ENCODE measurements around the gene TREM1. TPM values are rescaled to one million over a fixed set of nuclear protein-coding genes. Genes with fewer than 3 reads are reported as not detected.

Gene TREM1
- total and polyA plus RNA-seq, 7 experiments from 2014 or later, result 15.9 to 251 TPM; not detected in 5

- no peaks in the 10 kb centered on the region for H3K9me3 Mint-ChIP-seq
- peaks cover 31 to 43% of the 10 kb centered on the region in 2 donors for H3K4me1 ChIP-seq (ENCODE audit: control insufficient read depth in 2 of 2, insufficient read depth in 2 of 2, low read length in 2 of 2)
- no peaks in the 10 kb centered on the region for H3K36me3 ChIP-seq (ENCODE audit: control insufficient read depth in 2 of 3, insufficient read depth in 3 of 3, low read length in 3 of 3)
- H3K27me3 Mint-ChIP-seq, result peaks cover 0 to 22% (median 4%) of the 10 kb centered on the region in 5 donors
- peaks cover 24 to 62% (median 51%) of the 10 kb centered on the region in 7 donors for H3K4me1 Mint-ChIP-seq
- H3K27me3 ChIP-seq (ENCODE audit: control insufficient read depth in 2 of 2, insufficient read depth in 2 of 2, low read length in 2 of 2), result no peaks in the 10 kb centered on the region
- POLR2A ChIA-PET, result no interaction called here
- intact Hi-C loops (cut with micrococcal nuclease), result no loop called here
- H3K4me3 Mint-ChIP-seq, result peak overlapping the region in 3 of 10 donors; percentile 43 to 57 (median 49)
- no peak overlapping the region for H3K27ac ChIP-seq (ENCODE audit: low read depth, low read length)
- DNase-seq, result no peak
- CTCF ChIA-PET, result interaction anchor here (1.2 to 2.7 kb wide), 2 partner anchors 13 to 36 kb away, joined by 3 to 11 read pairs; no protein-coding TSS in a partner anchor
- H3K9me3 ChIP-seq (ENCODE audit: control insufficient read depth in 2 of 3, low read length in 3 of 3), result no peaks in the 10 kb centered on the region
- peak overlapping the region in 5 of 9 donors; percentile 18 to 75 (median 39) for H3K27ac Mint-ChIP-seq
- no peak overlapping the region for H3K4me3 ChIP-seq (ENCODE audit: low read length)
- ATAC-seq, result no peak
- no peaks in the 10 kb centered on the region for H3K36me3 Mint-ChIP-seq
Measured at GRCh38 chr6:41332241-41332640, 45.8 kb upstream of the TREM1 start.

- Histone ChIP-seq H3K27me3 (ENCODE audit: control insufficient read depth in 2 of 2, insufficient read depth in 2 of 2, low read length in 2 of 2) (no peaks in the 10 kb centered on the region), H3K27ac (ENCODE audit: low read depth, low read length) (no peak overlapping the region), H3K4me3 (ENCODE audit: low read length) (no peak overlapping the region), H3K36me3 (ENCODE audit: control insufficient read depth in 2 of 3, insufficient read depth in 3 of 3, low read length in 3 of 3) (no peaks in the 10 kb centered on the region), H3K9me3 (ENCODE audit: control insufficient read depth in 2 of 3, low read length in 3 of 3) (no peaks in the 10 kb centered on the region), H3K4me1 (ENCODE audit: control insufficient read depth in 2 of 2, insufficient read depth in 2 of 2, low read length in 2 of 2) (peaks cover 31 to 43% of the 10 kb centered on the region in 2 donors)
- no peak for DNase-seq
- ATAC-seq, result no peak
- Mint-ChIP-seq H3K4me1 (peaks cover 24 to 59% (median 50%) of the 10 kb centered on the region in 7 donors), H3K9me3 (no peaks in the 10 kb centered on the region), H3K36me3 (no peaks in the 10 kb centered on the region), H3K27ac (peak overlapping the region in 7 of 9 donors; percentile 9 to 78 (median 68)), H3K4me3 (peak overlapping the region in 2 of 10 donors; percentile 19 to 49), H3K27me3 (peaks cover 0 to 26% (median 4%) of the 10 kb centered on the region in 5 donors)
- intact Hi-C loops (cut with micrococcal nuclease), result no loop called here
- ChIA-PET CTCF (interaction anchor here (0.7 to 2.7 kb wide), 2 partner anchors 12 to 228 kb away, joined by 3 to 11 read pairs; no protein-coding TSS in a partner anchor), POLR2A (no interaction called here)
Measured at GRCh38 chr6:41331401-41332150, 45.1 kb upstream of the TREM1 start.

GRCh38 chr6:41327177-41327576 is 40.7 kb upstream of the TREM1 start:
- Mint-ChIP-seq H3K27ac (no peak overlapping the region), H3K4me1 (peaks cover 4 to 16% (median 11%) of the 10 kb centered on the region in 7 donors), H3K9me3 (no peaks in the 10 kb centered on the region), H3K36me3 (no peaks in the 10 kb centered on the region), H3K4me3 (no peak overlapping the region), H3K27me3 (peaks cover 10 to 52% (median 16%) of the 10 kb centered on the region in 5 donors)
- Histone ChIP-seq H3K27me3 (ENCODE audit: control insufficient read depth in 2 of 2, insufficient read depth in 2 of 2, low read length in 2 of 2) (no peaks in the 10 kb centered on the region), H3K4me3 (ENCODE audit: low read length) (no peak overlapping the region), H3K36me3 (ENCODE audit: control insufficient read depth in 2 of 3, insufficient read depth in 3 of 3, low read length in 3 of 3) (no peaks in the 10 kb centered on the region), H3K27ac (ENCODE audit: low read depth, low read length) (no peak overlapping the region), H3K9me3 (ENCODE audit: control insufficient read depth in 2 of 3, low read length in 3 of 3) (no peaks in the 10 kb centered on the region), H3K4me1 (ENCODE audit: control insufficient read depth in 2 of 2, insufficient read depth in 2 of 2, low read length in 2 of 2) (peaks cover 5 to 13% of the 10 kb centered on the region in 2 donors)
- ChIA-PET POLR2A (interaction anchor here (0.5 kb wide), 1 partner anchor 11 kb away, joined by 3 read pairs; no protein-coding TSS in a partner anchor), CTCF (interaction anchor here (1.0 kb wide), 1 partner anchor 20 kb away, joined by 3 read pairs; no protein-coding TSS in a partner anchor)
- ATAC-seq (no peak), DNase-seq (no peak)
- intact Hi-C loops (cut with micrococcal nuclease), result no loop called here

- ATAC-seq (no peak), DNase-seq (no peak)
- Histone ChIP-seq H3K9me3 (ENCODE audit: control insufficient read depth in 2 of 3, low read length in 3 of 3) (no peaks in the 10 kb centered on the region), H3K4me3 (ENCODE audit: low read length) (no peak overlapping the region), H3K4me1 (ENCODE audit: control insufficient read depth in 2 of 2, insufficient read depth in 2 of 2, low read length in 2 of 2) (peaks cover 0 to 2% of the 10 kb centered on the region in 2 donors), H3K27me3 (ENCODE audit: control insufficient read depth in 2 of 2, insufficient read depth in 2 of 2, low read length in 2 of 2) (no peaks in the 10 kb centered on the region), H3K36me3 (ENCODE audit: control insufficient read depth in 2 of 3, insufficient read depth in 3 of 3, low read length in 3 of 3) (no peaks in the 10 kb centered on the region), H3K27ac (ENCODE audit: low read depth, low read length) (no peak overlapping the region)
- H3K27ac Mint-ChIP-seq, result no peak overlapping the region
- no peaks in the 10 kb centered on the region for H3K9me3 Mint-ChIP-seq
- CTCF ChIA-PET, result no interaction called here
- POLR2A ChIA-PET, result no interaction called here
- H3K36me3 Mint-ChIP-seq, result no peaks in the 10 kb centered on the region
- peaks cover 0 to 5% (median under 1%) of the 10 kb centered on the region in 7 donors for H3K4me1 Mint-ChIP-seq
- intact Hi-C loops (cut with micrococcal nuclease), result no loop called here
- H3K4me3 Mint-ChIP-seq, result no peak overlapping the region
- H3K27me3 Mint-ChIP-seq, result peaks cover 10 to 51% (median 16%) of the 10 kb centered on the region in 5 donors
Measured at GRCh38 chr6:41326092-41326491, 39.6 kb upstream of the TREM1 start.

GRCh38 chr6:41325446-41326066 is 39.1 kb upstream of the TREM1 start:
- no peak for ATAC-seq
- H3K4me1 Mint-ChIP-seq, result peaks cover 0 to 5% (median 0%) of the 10 kb centered on the region in 7 donors

GRCh38 chr6:41321183-41321582 is 34.7 kb upstream of the TREM1 start:
- ChIA-PET POLR2A (interaction anchor here (0.7 to 0.9 kb wide), 2 partner anchors 13 to 321 kb away, joined by 3 read pairs; no protein-coding TSS in a partner anchor), CTCF (interaction anchor here (0.5 to 5.1 kb wide), 5 partner anchors 11 to 394 kb away, joined by 3 to 39 read pairs (median 6); no protein-coding TSS in a partner anchor)
- Histone ChIP-seq H3K27ac (ENCODE audit: low read depth, low read length) (no peak overlapping the region), H3K4me3 (ENCODE audit: low read length) (no peak overlapping the region), H3K4me1 (ENCODE audit: control insufficient read depth in 2 of 2, insufficient read depth in 2 of 2, low read length in 2 of 2) (peaks cover 3 to 9% of the 10 kb centered on the region in 2 donors), H3K27me3 (ENCODE audit: control insufficient read depth in 2 of 2, insufficient read depth in 2 of 2, low read length in 2 of 2) (peaks cover 0 to 3% of the 10 kb centered on the region in 2 donors), H3K9me3 (ENCODE audit: control insufficient read depth in 2 of 3, low read length in 3 of 3) (no peaks in the 10 kb centered on the region), H3K36me3 (ENCODE audit: control insufficient read depth in 2 of 3, insufficient read depth in 3 of 3, low read length in 3 of 3) (no peaks in the 10 kb centered on the region)
- no peaks in the 10 kb centered on the region for H3K36me3 Mint-ChIP-seq
- H3K27me3 Mint-ChIP-seq, result peaks cover 4 to 46% (median 9%) of the 10 kb centered on the region in 5 donors
- intact Hi-C loops (cut with micrococcal nuclease), result no loop called here
- ATAC-seq (no peak), DNase-seq (no peak)
- peaks cover 0 to 3% (median 0%) of the 10 kb centered on the region in 11 donors for H3K9me3 Mint-ChIP-seq
- H3K4me3 Mint-ChIP-seq, result no peak overlapping the region
- H3K4me1 Mint-ChIP-seq, result peaks cover 0 to 24% (median 15%) of the 10 kb centered on the region in 7 donors
- no peak overlapping the region for H3K27ac Mint-ChIP-seq

More at GRCh38 chr6:41325446-41326066, 39.1 kb upstream of the TREM1 start:
- intact Hi-C loops (cut with micrococcal nuclease), result no loop called here
- ChIA-PET POLR2A (no interaction called here), CTCF (no interaction called here)
- Mint-ChIP-seq H3K9me3 (no peaks in the 10 kb centered on the region), H3K4me3 (no peak overlapping the region), H3K36me3 (no peaks in the 10 kb centered on the region), H3K27me3 (peaks cover 10 to 51% (median 16%) of the 10 kb centered on the region in 5 donors), H3K27ac (no peak overlapping the region)
- Histone ChIP-seq H3K4me3 (ENCODE audit: low read length) (no peak overlapping the region), H3K27ac (ENCODE audit: low read depth, low read length) (no peak overlapping the region), H3K4me1 (ENCODE audit: control insufficient read depth in 2 of 2, insufficient read depth in 2 of 2, low read length in 2 of 2) (no peaks in the 10 kb centered on the region), H3K36me3 (ENCODE audit: control insufficient read depth in 2 of 3, insufficient read depth in 3 of 3, low read length in 3 of 3) (no peaks in the 10 kb centered on the region), H3K27me3 (ENCODE audit: control insufficient read depth in 2 of 2, insufficient read depth in 2 of 2, low read length in 2 of 2) (no peaks in the 10 kb centered on the region), H3K9me3 (ENCODE audit: control insufficient read depth in 2 of 3, low read length in 3 of 3) (no peaks in the 10 kb centered on the region)
- no peak for DNase-seq

Measured in naive thymus-derived CD4-positive, alpha-beta T cell (primary cell).